GM19328 (cell line): ENCODE measurements around the gene CLMN.

Experiments used
- ATAC-seq: cut with Tn5 transposase; IDR thresholded peaks from one replicate; pipeline ENCODE4 v1.9.1; 2021; ENCODE audit warnings: mild to moderate bottlenecking, moderate library complexity; ENCODE audit not compliant: unreplicated experiment

CLMN gene

GRCh38 chr14:95319312-95320077 is at the start of gene CLMN:
TSS of gene CLMN (minus strand) at chr14:95319908. CDS start at chr14:95319792, 116 bp downstream.
- peak; percentile 55 for ATAC-seq

- no peak for ATAC-seq
Measured at GRCh38 chr14:95365401-95365800, 45.7 kb upstream of the CLMN start.

GRCh38 chr14:95364481-95365209 is 44.9 kb upstream of the CLMN start:
- no peak for ATAC-seq

GRCh38 chr14:95363468-95363954 is 43.8 kb upstream of the CLMN start:
- no peak for ATAC-seq

- ATAC-seq: no peak
Measured at GRCh38 chr14:95362138-95362494, 42.4 kb upstream of the CLMN start.

GRCh38 chr14:95361373-95362137 is 41.8 kb upstream of the CLMN start:
- no peak for ATAC-seq

GRCh38 chr14:95360828-95361227 is 41.1 kb upstream of the CLMN start:
- ATAC-seq: no peak

- no peak for ATAC-seq
Measured at GRCh38 chr14:95359994-95360826, 40.5 kb upstream of the CLMN start.

- ATAC-seq: no peak
Measured at GRCh38 chr14:95356245-95356869, 36.6 kb upstream of the CLMN start.

- ATAC-seq: no peak
Measured at GRCh38 chr14:95355422-95355821, 35.7 kb upstream of the CLMN start.

- ATAC-seq: no peak
Measured at GRCh38 chr14:95354834-95355233, 35.1 kb upstream of the CLMN start.

- ATAC-seq: no peak
Measured at GRCh38 chr14:95353664-95354063, 34.0 kb upstream of the CLMN start.

- ATAC-seq: no peak
Measured at GRCh38 chr14:95353007-95353406, 33.3 kb upstream of the CLMN start.

GRCh38 chr14:95352481-95352880 is 32.8 kb upstream of the CLMN start:
- no peak for ATAC-seq

GRCh38 chr14:95349241-95349640 is 29.5 kb upstream of the CLMN start:
- ATAC-seq: no peak

GRCh38 chr14:95348395-95349080 is 28.8 kb upstream of the CLMN start:
- ATAC-seq: no peak

- ATAC-seq: no peak
Measured at GRCh38 chr14:95346820-95347219, 27.1 kb upstream of the CLMN start.

GRCh38 chr14:95346266-95346665 is 26.6 kb upstream of the CLMN start:
- no peak for ATAC-seq

- ATAC-seq: no peak
Measured at GRCh38 chr14:95345032-95345431, 25.3 kb upstream of the CLMN start.

GRCh38 chr14:95344536-95344935 is 24.8 kb upstream of the CLMN start:
- no peak for ATAC-seq
